ENCODE measurements around the gene MBP. TPM values are rescaled to one million over a fixed set of nuclear protein-coding genes. Genes with fewer than 3 reads are reported as not detected.

MBP gene
- total and polyA plus RNA-seq, 2 of the 4 experiments (the other 2 are of a cell fraction) = 0.72 to 0.90 TPM

DNA sequence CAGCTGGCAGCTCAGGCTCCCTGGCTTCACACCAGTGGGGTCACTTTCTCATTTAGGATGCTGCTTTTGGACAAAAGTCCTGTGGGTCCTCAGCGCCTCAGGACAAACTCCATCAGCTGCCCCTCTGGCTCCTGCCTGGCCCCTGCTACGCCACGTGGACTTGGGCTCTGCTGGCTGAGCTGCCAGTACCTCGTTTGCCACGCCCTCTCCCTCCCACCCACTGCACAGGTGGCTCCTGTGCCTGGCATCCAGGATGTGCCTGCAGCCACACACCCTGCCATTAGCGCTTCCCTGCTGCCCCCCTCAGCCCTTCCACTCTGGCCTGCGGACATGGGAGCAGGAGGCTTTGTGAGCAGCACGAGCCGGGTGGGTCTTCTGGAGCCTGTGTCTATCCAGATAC, 191.3 kb downstream of the MBP start:
- H3K9me1 ChIP-seq (ENCODE audit: insufficient read depth, low read length) = peaks cover 3% of the 10 kb centered on the region; the same call in 1 of the 2 replicates
- H3K4me3 ChIP-seq (ENCODE audit: insufficient read depth, low read depth, low read length) = no peak overlapping the region
- no peak overlapping the region for H3K23ac ChIP-seq (ENCODE audit: low read depth, low read length)
- no peak for TF ChIP-seq POLR2A (IDR thresholded peaks at IDR 0.05; ENCODE audit: low read depth, low read length)
- no peak for TF ChIP-seq CEBPB (IDR thresholded peaks at IDR 0.05; ENCODE audit: low read depth, low read length)
- no peak for TF ChIP-seq RFX5 (IDR thresholded peaks at IDR 0.05; ENCODE audit: low read depth, low read length)
- no peak for TF ChIP-seq CTCF (conservative IDR thresholded peaks at IDR 0.05; ENCODE audit: low read depth, low read length)
- no peak for TF ChIP-seq NFE2L2 (IDR thresholded peaks at IDR 0.05; ENCODE audit: low read depth, low read length)
- no peak for TF ChIP-seq RAD21 (IDR thresholded peaks at IDR 0.05; ENCODE audit: low read length)
- H2BK5ac ChIP-seq (ENCODE audit: low read depth, low read length, poor library complexity, severe bottlenecking) = no peak overlapping the region
- H4K20me1 ChIP-seq (ENCODE audit: insufficient read depth, low read length) = no peaks in the 10 kb centered on the region
- no peak overlapping the region for H4K91ac ChIP-seq (ENCODE audit: insufficient read depth, low read depth, low read length)
- 89% methylated on average over 4 of the region's 9 CpGs; no CpG with 5 or more reads in 1 of the 2 experiments for WGBS, 2 experiments (ENCODE audit: extremely low coverage in 2 of 2, insufficient read length in 1 of 2)
- dilution Hi-C loops (cut with HindIII; ENCODE audit: low sequenced_read_pairs, unreplicated experiment) = no loop called here
- no peak overlapping the region for H3K4ac ChIP-seq (ENCODE audit: low read depth, low read length)
- H3K56ac ChIP-seq (ENCODE audit: extremely low read depth, insufficient read depth, low read length) = no peak overlapping the region
- no peak overlapping the region for H3K18ac ChIP-seq (ENCODE audit: low read depth, low read length)
- H4K8ac ChIP-seq (ENCODE audit: low read depth in 2 of 2, low read length in 2 of 2) = no peak overlapping the region
- no peak overlapping the region for H2BK15ac ChIP-seq (ENCODE audit: low read depth, low read length)
- ATAC-seq (ENCODE audit: low read depth) (no peak), DNase-seq (no peak)
- no peak overlapping the region for H2BK120ac ChIP-seq (ENCODE audit: low read depth, low read length)
- H3K4me2 ChIP-seq (ENCODE audit: low read depth, low read length) = no peak overlapping the region
- ChIA-PET CTCF (interaction anchor here (0.8 kb wide), 1 partner anchor 8 kb away, joined by 3 read pairs; no protein-coding TSS in a partner anchor), POLR2A (ENCODE audit: unreplicated experiment) (no interaction called here)
- no peak overlapping the region for H3K27ac ChIP-seq (ENCODE audit: insufficient read depth, low read length)
- H2AFZ ChIP-seq (replicated peaks; ENCODE audit: low read length, poor library complexity) = no peak overlapping the region
- in situ Hi-C loops (cut with MboI; ENCODE audit: low sequenced_read_pairs) = no loop called here
- no peak overlapping the region for H2AK5ac ChIP-seq (ENCODE audit: low read depth, low read length)
- no peaks in the 10 kb centered on the region for H3K4me1 ChIP-seq (ENCODE audit: control insufficient read depth, insufficient read depth, low read length)
- H3K14ac ChIP-seq (replicated peaks; ENCODE audit: low read depth, low read length) = no peak overlapping the region
- no peaks in the 10 kb centered on the region for H3K79me1 ChIP-seq (ENCODE audit: low read depth in 1 of 2, low read length in 2 of 2)
- H2BK20ac ChIP-seq (ENCODE audit: low read depth, low read length) = no peak overlapping the region
- H3K36me3 ChIP-seq (ENCODE audit: control insufficient read depth, insufficient read depth, low read length) = peaks cover 24% of the 10 kb centered on the region
- H3K9ac ChIP-seq (ENCODE audit: low read depth, low read length) = no peak overlapping the region
- no TSS peak for BruUV-seq (replicated peaks)
- intact Hi-C loops (cut with micrococcal nuclease) = no loop called here
- no peak overlapping the region for H4K5ac ChIP-seq (ENCODE audit: low read depth, low read length)
- no peaks in the 10 kb centered on the region for H3K9me3 ChIP-seq (ENCODE audit: control insufficient read depth, insufficient read depth, low read length)
- H2AK9ac ChIP-seq (replicated peaks; ENCODE audit: low read depth, low read length, poor library complexity) = no peak overlapping the region
- H3K27me3 ChIP-seq (ENCODE audit: control insufficient read depth, insufficient read depth, low read length) = no peaks in the 10 kb centered on the region

Data from IMR-90 (cell line).